GM12873 (cell line): ENCODE results near the gene PTGIS.

Experiments used
- TF ChIP-seq, protein P1 (sequence below): IDR thresholded peaks from 2 replicates; pipeline ENCODE4 v1.5.1; 2012; ENCODE audit warnings: low read depth, mild to moderate bottlenecking, moderate library complexity, low read length, control low read depth; ENCODE audit not compliant: insufficient read depth; ENCODE audit errors: missing control alignments

Gene PTGIS

DNA sequence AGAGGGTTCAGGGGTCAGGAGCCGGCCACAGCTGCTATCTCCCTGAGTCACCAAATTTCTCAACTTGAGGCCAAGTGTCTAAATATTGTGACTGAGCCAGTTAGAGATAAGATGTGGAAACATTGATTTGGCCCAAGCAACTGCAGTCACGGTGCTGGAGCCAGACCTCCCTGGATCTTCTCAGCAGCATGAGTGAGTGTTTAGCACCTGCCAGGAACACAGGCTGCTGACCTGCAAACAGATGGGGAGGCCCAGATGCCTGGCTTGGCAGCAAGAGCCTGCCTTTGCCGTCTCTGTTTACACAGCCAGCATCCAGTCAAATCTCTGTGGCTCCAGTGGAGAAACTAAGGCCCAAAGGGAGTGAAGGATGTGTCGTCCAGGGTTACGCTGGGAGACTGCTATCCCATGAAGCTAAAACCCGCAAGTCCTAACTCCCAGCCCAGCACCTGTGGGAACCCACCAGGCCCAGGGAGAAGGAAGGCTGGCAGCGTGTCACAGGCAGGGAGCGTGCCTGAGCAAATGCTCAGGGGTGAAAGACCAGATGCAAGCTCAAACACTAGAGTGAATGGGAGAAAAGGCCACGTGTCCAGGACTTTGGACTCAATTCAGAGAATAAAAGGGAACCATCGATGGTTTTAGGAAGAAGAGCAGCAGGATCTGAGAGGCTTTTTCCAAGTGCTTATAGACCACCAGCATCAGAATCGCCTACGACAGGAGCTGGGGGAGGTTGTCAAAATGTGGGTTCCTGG lies 15.9 kb upstream of the PTGIS start:
- TF ChIP-seq, protein P1, sequence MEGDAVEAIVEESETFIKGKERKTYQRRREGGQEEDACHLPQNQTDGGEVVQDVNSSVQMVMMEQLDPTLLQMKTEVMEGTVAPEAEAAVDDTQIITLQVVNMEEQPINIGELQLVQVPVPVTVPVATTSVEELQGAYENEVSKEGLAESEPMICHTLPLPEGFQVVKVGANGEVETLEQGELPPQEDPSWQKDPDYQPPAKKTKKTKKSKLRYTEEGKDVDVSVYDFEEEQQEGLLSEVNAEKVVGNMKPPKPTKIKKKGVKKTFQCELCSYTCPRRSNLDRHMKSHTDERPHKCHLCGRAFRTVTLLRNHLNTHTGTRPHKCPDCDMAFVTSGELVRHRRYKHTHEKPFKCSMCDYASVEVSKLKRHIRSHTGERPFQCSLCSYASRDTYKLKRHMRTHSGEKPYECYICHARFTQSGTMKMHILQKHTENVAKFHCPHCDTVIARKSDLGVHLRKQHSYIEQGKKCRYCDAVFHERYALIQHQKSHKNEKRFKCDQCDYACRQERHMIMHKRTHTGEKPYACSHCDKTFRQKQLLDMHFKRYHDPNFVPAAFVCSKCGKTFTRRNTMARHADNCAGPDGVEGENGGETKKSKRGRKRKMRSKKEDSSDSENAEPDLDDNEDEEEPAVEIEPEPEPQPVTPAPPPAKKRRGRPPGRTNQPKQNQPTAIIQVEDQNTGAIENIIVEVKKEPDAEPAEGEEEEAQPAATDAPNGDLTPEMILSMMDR, result no peak

DNA sequence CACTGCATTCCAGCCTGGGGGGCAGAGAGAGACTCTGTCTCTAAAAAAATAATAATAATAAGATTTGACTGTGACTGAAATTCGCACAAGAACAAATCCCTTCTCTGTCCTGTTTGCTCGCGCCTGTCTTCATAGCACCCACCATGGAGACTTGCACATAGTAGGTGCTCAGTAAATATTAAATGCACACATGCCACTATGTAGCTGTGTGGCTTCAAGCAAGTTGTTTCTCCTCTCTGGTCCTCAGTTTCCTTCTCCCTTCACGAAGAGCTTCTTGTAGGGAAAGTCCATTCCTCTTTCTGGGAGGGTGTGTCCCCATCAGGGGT lies 15.4 kb upstream of the PTGIS start:
- TF ChIP-seq, protein P1, result no peak

DNA sequence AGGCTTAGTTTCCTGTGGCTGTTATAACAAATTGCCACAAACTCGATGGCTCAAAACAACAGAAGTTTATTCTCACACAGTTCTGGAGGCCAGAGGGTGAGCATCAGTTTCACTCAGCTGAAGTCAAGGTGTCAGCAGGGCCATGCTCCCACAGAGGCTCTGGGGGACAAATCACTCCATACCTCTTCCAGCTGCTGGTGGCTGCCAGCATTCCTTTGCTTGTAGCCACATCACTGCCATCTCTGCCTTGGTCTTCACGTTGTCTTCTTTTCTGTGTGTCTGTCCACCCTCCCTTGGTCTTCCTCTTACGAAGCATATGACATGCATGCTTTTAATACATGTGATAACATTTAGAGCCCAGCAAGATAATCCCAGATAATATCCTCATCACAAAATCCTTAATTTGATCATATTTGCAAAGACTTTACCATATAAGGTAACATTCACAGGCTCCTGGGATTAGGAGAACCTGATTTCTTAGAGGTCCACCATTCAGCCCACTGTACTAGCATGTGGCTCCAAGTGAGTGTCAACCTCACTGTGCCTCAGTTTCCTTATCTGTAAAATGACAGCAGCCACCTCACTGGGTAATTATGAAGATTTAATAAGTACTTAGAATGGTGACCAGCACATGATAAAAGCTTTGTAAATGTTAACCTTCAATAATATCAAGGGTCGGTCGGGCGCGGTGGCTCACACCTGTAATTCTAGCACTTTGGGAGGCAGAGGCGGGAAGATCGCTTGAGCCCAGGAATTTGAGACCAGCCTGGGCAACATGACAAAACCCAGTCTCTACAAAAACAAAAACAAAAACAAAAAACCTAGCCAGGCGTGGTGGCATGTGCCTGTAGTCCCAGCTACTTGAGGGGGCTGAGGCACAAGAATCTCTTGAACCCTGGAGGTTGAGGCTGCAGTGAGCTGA lies 14.7 kb upstream of the PTGIS start:
- TF ChIP-seq, protein P1, result no peak

DNA sequence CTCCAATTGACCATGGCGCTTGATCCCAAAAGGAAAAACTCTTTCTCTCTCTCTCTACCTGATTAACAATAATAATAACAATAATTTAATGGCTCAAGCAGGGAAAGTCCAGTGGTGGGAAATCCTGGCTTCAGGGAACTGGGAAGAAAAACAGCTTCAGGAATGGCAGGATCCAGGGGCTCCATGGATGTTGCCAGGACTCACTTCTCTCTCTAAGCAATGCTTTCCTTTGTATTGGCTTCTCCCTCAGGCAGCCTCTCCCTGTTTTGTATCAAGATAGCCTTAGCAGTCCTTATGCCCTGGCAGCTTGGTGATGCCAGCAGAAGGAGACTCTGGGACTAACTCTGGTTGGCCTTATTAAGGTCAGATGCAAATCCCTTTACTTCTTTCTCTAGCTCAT lies 13.5 kb upstream of the PTGIS start:
- TF ChIP-seq, protein P1, result no peak

DNA sequence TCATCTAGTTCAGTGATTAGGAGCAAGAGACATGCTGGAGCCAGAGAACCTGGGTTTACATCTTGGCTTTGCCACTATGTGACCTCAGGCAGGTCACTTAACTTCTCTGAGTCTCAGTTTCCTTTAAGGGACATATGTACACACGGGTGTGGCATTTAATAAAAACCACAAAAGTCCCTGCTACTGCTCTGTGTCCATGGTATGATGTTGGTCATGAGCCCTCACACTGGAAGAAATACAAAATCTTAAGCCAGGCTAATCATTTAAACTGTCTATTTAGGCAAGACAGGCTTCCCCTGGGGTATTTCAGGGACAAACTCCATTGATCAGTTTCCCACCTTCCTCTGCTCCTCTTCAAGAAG lies 12.9 kb upstream of the PTGIS start:
- TF ChIP-seq, protein P1, result no peak

DNA sequence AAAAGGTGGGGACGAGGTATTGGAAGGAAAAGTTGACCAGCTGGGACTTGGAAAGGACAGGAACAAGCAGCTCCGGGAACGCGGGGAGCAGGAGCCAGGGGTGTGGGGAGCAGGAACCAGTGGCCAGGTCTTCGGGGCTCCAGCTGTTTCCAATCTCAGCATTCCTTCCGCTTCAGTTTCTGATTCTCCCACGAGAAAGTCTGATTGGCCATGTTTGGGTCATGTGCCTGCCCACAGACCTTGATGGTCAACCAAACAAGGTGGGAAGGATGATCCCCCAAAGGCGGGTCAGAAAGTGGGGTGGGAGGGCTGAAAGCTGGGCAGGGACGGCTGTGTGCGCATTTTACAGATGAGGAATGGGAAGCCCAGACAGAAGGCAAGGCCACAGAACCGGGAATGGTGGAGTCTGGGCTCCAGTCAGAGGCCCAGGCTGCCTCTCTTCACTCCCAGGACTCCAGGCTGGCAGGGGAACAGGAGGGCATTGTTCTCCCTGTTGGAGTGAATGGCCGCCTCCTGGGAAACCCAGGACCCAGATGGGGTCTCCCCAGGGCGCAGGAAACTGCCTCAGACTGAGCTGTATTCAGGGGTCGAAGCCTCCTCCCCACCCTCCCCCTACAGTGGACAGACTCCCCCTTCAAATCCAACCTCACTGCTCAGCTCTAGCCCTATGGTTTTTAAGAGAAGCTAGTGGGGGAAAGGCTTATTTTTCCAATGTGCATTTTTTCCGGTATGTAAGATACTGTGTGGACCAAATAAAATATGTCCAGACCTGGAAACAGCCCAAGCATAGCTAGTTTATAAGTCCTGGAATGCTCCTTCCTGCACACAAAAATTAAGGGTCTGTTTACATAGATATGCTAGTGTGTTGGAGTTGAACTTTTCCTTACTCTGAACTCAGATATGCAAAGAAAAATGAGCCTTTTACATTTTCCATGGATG lies 12.2 kb upstream of the PTGIS start:
- TF ChIP-seq, protein P1, result no peak

DNA sequence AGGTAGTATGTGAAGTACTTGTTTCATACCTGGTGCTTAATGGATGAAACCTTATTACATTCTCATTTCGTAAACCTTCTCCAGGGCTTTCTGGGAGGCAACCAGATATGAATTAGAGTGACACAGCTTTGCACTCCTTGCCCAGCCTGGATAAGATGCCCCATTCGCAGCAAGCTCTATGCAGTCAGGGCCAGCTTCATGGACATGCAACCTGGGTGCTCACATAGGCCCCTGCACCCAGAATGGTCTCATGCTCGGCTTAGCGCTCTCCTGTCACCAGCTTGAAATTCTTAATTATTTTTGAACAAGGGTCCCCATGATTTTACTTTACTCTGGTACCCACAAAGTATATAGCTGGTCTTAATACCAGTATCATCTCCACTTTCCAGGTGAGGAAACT lies 11.3 kb upstream of the PTGIS start:
- TF ChIP-seq, protein P1, result no peak
